EH (cell line): ENCODE measurements around the gene USH1C.

Experiments
- DNase-seq: peaks from one replicate; pipeline ENCODE4 v3.0.0-alpha.2; 2015; ENCODE audit warnings: low read depth

Gene USH1C

GRCh38 chr11:17544181-17544622 is at the start of gene USH1C:
TSS of gene USH1C (minus strand) at chr11:17544416. CDS start at chr11:17544307, 109 bp downstream.
- DNase-seq = no peak

GRCh38 chr11:17593466-17594245 is 49.4 kb upstream of the USH1C start:
- no peak for DNase-seq

GRCh38 chr11:17591293-17591692 is 47.1 kb upstream of the USH1C start:
- no peak for DNase-seq

- DNase-seq = no peak
These were observed 46.2 kb upstream of the USH1C start for GRCh38 chr11:17590463-17590862.

GRCh38 chr11:17588721-17589120 is 44.5 kb upstream of the USH1C start:
- DNase-seq = no peak

- DNase-seq = no peak
These were observed 44.0 kb upstream of the USH1C start for GRCh38 chr11:17588166-17588565.

GRCh38 chr11:17585911-17586695 is 41.9 kb upstream of the USH1C start:
- no peak for DNase-seq

GRCh38 chr11:17581732-17582053 is 37.5 kb upstream of the USH1C start:
- DNase-seq = no peak

- no peak for DNase-seq
These were observed 37.0 kb upstream of the USH1C start for GRCh38 chr11:17581036-17581731.

- DNase-seq = no peak
These were observed 36.1 kb upstream of the USH1C start for GRCh38 chr11:17580271-17580670.

GRCh38 chr11:17579451-17579850 is 35.2 kb upstream of the USH1C start:
- no peak for DNase-seq

GRCh38 chr11:17578958-17579357 is 34.7 kb upstream of the USH1C start:
- DNase-seq = no peak

GRCh38 chr11:17578296-17578695 is 34.1 kb upstream of the USH1C start:
- no peak for DNase-seq

- DNase-seq = no peak
These were observed 31.5 kb upstream of the USH1C start for GRCh38 chr11:17575431-17576425.

GRCh38 chr11:17574141-17575091 is 30.2 kb upstream of the USH1C start:
- DNase-seq = no peak

GRCh38 chr11:17573526-17573925 is 29.3 kb upstream of the USH1C start:
- DNase-seq = no peak

- no peak for DNase-seq
These were observed 28.7 kb upstream of the USH1C start for GRCh38 chr11:17572791-17573460.

GRCh38 chr11:17572359-17572690 is 28.1 kb upstream of the USH1C start:
- DNase-seq = no peak

GRCh38 chr11:17571431-17572358 is 27.5 kb upstream of the USH1C start:
- no peak for DNase-seq
